Kidney epithelial cell (primary cell): Measurements from ENCODE around the gene HS3ST5. TPM values are rescaled to one million over a fixed set of nuclear protein-coding genes. Genes with fewer than 3 reads are reported as not detected.

Source experiments
- DNase-seq: peaks from one replicate; pipeline ENCODE4 v3.0.0-alpha.2; 2010; ENCODE audit warnings: low read depth
- H3K27me3 ChIP-seq: 2 replicates; pipeline ENCODE4 v1.6.0; 2011; ENCODE audit warnings: low read length; ENCODE audit not compliant: control insufficient read depth, insufficient read depth
- H3K36me3 ChIP-seq: 2 replicates; pipeline ENCODE4 v1.5.1; 2011; ENCODE audit warnings: low read length; ENCODE audit not compliant: control insufficient read depth, insufficient read depth
- H3K4me3 ChIP-seq: 2 replicates; pipeline ENCODE4 v1.5.1; 2011; ENCODE audit warnings: low read depth, mild to moderate bottlenecking, control low read depth, low read length
- total RNA-seq: library from RNA; depleted of rRNA; stranded (reverse); fragments of >200 nt; gene quantifications from 2 replicates; pipeline ENCODE4 v1.2.3, GENCODE V29; 2015
- TF ChIP-seq, protein P1 (sequence below): IDR thresholded peaks from 2 replicates; pipeline ENCODE4 v1.5.1; 2011; ENCODE audit warnings: mild to moderate bottlenecking, moderate library complexity, low read length, control low read depth, inconsistent platforms; ENCODE audit not compliant: insufficient read depth, poor library complexity, severe bottlenecking

Gene HS3ST5
- total RNA-seq, 1 donor from 2014 or later = 0.25 TPM

DNA sequence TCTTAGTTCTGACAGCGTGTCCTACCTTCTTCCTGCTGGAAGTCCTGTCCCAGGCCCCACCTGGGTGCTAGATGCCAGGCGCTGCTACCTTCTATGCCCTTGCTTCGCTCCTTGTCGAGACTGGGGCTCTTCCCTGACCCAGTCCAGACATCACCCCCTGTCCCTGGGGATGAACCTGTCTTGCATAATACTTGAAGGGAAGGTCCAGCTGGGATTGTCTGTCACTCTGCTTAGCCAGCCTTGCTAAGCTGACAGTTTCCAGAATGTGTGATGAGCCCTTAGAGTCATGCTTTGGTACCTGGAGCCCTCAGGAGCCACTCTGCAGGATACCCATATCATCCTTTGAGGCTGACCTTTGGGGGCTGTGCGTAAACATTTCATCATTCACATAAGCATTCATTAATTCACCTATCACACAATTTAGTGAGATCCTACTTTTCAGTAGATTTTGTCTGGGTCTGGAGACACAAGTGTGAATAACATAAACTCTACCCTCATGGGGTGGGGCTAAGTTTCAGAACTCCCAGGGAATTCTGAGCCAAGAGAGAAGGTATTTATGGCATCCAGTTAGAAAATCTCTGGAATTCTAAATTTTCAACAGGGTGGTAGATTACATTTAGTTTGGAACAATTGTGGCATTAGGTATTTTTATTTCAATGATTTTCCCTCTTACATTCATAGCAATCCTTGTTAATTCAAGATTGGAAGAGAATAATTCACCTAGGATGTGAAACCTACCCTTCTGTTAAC, 220.7 kb downstream of the HS3ST5 start:
- Histone ChIP-seq H3K36me3 (no peaks in the 10 kb centered on the region), H3K4me3 (no peak overlapping the region), H3K27me3 (no peaks in the 10 kb centered on the region)
- DNase-seq = no peak
- TF ChIP-seq, protein P1, sequence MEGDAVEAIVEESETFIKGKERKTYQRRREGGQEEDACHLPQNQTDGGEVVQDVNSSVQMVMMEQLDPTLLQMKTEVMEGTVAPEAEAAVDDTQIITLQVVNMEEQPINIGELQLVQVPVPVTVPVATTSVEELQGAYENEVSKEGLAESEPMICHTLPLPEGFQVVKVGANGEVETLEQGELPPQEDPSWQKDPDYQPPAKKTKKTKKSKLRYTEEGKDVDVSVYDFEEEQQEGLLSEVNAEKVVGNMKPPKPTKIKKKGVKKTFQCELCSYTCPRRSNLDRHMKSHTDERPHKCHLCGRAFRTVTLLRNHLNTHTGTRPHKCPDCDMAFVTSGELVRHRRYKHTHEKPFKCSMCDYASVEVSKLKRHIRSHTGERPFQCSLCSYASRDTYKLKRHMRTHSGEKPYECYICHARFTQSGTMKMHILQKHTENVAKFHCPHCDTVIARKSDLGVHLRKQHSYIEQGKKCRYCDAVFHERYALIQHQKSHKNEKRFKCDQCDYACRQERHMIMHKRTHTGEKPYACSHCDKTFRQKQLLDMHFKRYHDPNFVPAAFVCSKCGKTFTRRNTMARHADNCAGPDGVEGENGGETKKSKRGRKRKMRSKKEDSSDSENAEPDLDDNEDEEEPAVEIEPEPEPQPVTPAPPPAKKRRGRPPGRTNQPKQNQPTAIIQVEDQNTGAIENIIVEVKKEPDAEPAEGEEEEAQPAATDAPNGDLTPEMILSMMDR = no peak

DNA sequence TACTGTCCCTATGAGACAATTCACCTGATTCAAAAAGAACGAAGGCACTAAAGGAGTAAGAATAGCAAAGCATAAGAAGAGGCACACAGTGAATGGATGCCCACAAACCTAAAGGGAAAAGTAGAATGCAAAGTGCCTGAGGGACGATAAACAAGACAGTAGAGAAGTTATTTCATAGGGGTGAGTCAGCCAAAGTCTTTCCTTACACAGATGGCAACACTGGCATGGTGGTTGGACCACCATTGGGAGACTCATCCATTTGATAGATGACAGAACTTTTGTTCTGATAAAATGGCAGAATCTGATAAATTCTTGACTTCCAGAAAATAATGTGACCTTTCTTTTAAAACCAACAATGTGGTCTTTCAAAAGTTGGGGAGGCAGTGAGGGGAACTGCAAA, 223.8 kb downstream of the HS3ST5 start:
- Histone ChIP-seq H3K4me3 (no peak overlapping the region), H3K27me3 (no peaks in the 10 kb centered on the region), H3K36me3 (no peaks in the 10 kb centered on the region)
- TF ChIP-seq, protein P1 = no peak
- DNase-seq = no peak

DNA sequence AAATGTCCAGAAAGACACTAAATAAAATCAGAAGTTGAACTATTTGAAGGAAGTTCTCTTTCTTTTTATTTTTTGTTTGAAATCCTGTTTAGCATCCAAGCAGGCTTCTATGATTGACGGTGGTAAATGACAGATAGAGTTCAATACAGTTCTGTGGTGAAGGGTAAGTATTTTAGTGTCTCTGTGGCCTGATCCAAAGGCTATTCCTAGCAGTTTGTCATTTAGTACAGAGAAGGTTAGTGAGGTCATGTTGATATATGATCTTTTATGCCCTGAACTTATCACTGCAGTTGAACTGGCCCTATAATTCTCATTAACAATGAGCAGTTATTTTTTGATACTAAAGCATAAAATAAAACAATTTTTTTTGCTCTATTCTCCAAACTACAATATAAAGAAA, 227.2 kb downstream of the HS3ST5 start:
- H3K27me3 ChIP-seq = no peaks in the 10 kb centered on the region
- TF ChIP-seq, protein P1 = no peak
- no peak for DNase-seq
- H3K4me3 ChIP-seq = no peak overlapping the region
- no peaks in the 10 kb centered on the region for H3K36me3 ChIP-seq

DNA sequence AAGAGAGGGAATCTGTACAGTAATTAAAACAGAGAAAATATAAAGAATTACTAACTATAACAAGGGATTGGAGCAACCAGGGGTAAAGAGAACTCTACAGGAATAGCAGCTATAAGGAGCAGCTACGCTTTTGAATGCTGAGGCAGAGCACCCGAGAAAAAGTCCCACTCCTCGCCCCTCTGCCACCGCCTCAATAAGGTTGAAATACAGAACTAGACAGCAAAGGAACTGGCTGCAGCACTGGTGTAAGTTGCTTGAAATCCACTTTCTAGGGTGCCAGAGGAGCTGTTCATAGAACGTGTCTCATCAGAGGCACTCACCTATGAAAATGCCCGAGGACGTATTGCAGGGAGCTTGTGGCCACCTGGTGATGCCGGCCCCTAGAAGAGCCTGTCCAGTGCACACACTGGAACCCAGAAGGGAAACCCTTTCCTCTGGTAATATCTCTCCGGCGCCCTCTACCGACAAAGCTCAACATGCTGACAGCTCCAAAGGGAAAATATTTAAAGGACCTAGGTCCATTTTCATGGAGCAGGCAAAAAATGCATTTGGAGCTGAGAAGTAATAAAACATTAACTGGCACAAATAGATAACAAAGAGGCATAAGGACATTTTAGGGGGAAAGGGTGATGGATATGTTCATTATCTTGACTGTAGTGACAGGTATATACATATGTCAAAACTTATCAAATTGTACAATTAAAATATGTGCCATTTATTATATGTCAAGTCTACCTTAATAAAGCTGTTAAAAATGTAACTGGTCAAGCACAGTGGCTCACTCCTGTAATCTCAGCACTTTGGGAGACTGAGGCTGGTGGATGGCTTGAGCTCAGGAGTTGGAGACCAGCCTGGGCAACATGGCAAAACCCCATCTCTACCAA, 234.5 kb downstream of the HS3ST5 start:
- Histone ChIP-seq H3K36me3 (no peaks in the 10 kb centered on the region), H3K4me3 (no peak overlapping the region), H3K27me3 (no peaks in the 10 kb centered on the region)
- peak; percentile 28 for DNase-seq
- TF ChIP-seq, protein P1 = peak; percentile 86

DNA sequence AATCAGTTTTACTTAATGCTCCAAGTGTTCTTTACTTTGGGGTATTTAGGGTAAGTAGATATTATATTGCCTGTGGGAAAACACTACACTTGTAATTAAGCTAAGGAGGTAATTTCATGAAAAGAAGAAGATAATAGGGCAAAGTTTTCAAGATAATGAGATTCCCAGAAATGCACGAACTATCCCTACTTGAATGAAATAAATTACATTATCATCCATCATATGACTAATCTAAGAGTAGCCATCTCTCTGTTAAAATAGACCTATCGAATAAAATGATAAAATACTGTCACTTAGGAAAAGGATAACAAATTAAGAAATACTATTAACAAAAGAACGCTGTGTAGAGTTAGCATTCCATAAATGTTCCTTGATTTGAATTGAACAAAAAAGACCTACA, 236.8 kb downstream of the HS3ST5 start:
- Histone ChIP-seq H3K36me3 (no peaks in the 10 kb centered on the region), H3K4me3 (no peak overlapping the region), H3K27me3 (no peaks in the 10 kb centered on the region)
- TF ChIP-seq, protein P1 = no peak
- no peak for DNase-seq
